Ascending aorta (tissue), 2 donors: ENCODE data around the gene E2F6. TPM values are rescaled to one million over a fixed set of nuclear protein-coding genes. Genes with fewer than 3 reads are reported as not detected.

ENCODE experiments used
- DNase-seq, 2 donors: peaks; one replicate each; pipeline ENCODE4 v3.0.0-alpha.2; 2019; ENCODE audit warnings: low spot score in 2 of 2
- H3K27ac ChIP-seq, 2 donors: fragments of 200-600 bp; sonication (generic); one replicate each; pipeline ENCODE4 v1.5.1; 2016 to 2017; ENCODE audit warnings: mild to moderate bottlenecking in 1 of 2
- H3K27me3 ChIP-seq: fragments of 200-600 bp; sonication (generic); one replicate; pipeline ENCODE4 v1.5.1; 2017
- H3K36me3 ChIP-seq, 2 donors: fragments of 200-600 bp; sonication (generic); one replicate each; pipeline ENCODE4 v1.5.1; 2016
- H3K4me1 ChIP-seq, 2 donors: fragments of 200-600 bp; sonication (generic); one replicate each; pipeline ENCODE4 v1.5.1; 2016 to 2017; ENCODE audit warnings: mild to moderate bottlenecking in 1 of 2
- H3K4me3 ChIP-seq, 2 donors: fragments of 200-600 bp; sonication (generic); one replicate each; pipeline ENCODE4 v1.5.1; 2016 to 2017; ENCODE audit warnings: mild to moderate bottlenecking in 1 of 2
- H3K9me3 ChIP-seq, 2 donors: fragments of 200-600 bp; sonication (generic); one replicate each; pipeline ENCODE4 v1.5.1; 2016
- CTCF ChIP-seq, 3 experiments: fragments of 200-600 bp in 2 of 3; fragments of 450-650 bp in 1 of 3; sonication (generic) in 2 of 3; IDR thresholded peaks; one replicate each; pipeline ENCODE4 v1.5.1; 2016 to 2019; ENCODE audit warnings: antibody characterized with exemption in 3 of 3, mild to moderate bottlenecking in 1 of 3, moderate library complexity in 1 of 3
- intact Hi-C: fragments of 100-400 bp; cut with DNase I; formaldehyde crosslinking; loops from one replicate; pipeline ENCODE4 v1.15.1; 2023
- total RNA-seq: library from RNA; depleted of rRNA; stranded (reverse); fragments of >200 nt; gene quantifications from one replicate; pipeline ENCODE4 v1.1.0, GENCODE V29; 2016

Gene E2F6
- total RNA-seq, 1 donor from 2014 or later, result 1.9 TPM

- Histone ChIP-seq H3K36me3 (no peaks in the 10 kb centered on the region), H3K4me3 (no peak overlapping the region), H3K27ac (peak overlapping the region; percentile 88 to 91), H3K4me1 (peaks cover 9 to 27% of the 10 kb centered on the region in 2 donors), H3K27me3 (no peaks in the 10 kb centered on the region), H3K9me3 (no peaks in the 10 kb centered on the region)
- intact Hi-C loops, result loop anchor here (5.0 kb wide), 2 partner anchors 592 to 957 kb away; partner anchors contain the start of genes ODC1 and PDIA6
- no peak for DNase-seq
- no peak for TF ChIP-seq CTCF (IDR thresholded peaks at IDR 0.05)
These were observed 61.4 kb downstream of the E2F6 start for GRCh38 chr2:11404376-11405073.

- Histone ChIP-seq H3K9me3 (no peaks in the 10 kb centered on the region), H3K4me3 (no peak overlapping the region), H3K27ac (no peak overlapping the region), H3K4me1 (peaks cover 8 to 13% of the 10 kb centered on the region in 2 donors), H3K27me3 (no peaks in the 10 kb centered on the region), H3K36me3 (no peaks in the 10 kb centered on the region)
- intact Hi-C loops, result no loop called here
- DNase-seq, result no peak
- TF ChIP-seq CTCF (IDR thresholded peaks at IDR 0.05), result no peak
These were observed 63.5 kb downstream of the E2F6 start for GRCh38 chr2:11402436-11402835.

GRCh38 chr2:11399438-11399762, 66.6 kb downstream of the E2F6 start:
- Histone ChIP-seq H3K4me3 (no peak overlapping the region), H3K27me3 (no peaks in the 10 kb centered on the region), H3K4me1 (peaks cover 0 to 3% of the 10 kb centered on the region in 2 donors), H3K36me3 (no peaks in the 10 kb centered on the region), H3K9me3 (no peaks in the 10 kb centered on the region), H3K27ac (no peak overlapping the region)
- TF ChIP-seq CTCF (IDR thresholded peaks at IDR 0.05), result no peak
- intact Hi-C loops, result loop anchor here (10.0 kb wide), 1 partner anchor 1315 kb away; the partner anchor contains the start of gene TRIB2
- no peak for DNase-seq

- H3K4me1 ChIP-seq, result peaks cover under 1 to 3% of the 10 kb centered on the region in 2 donors
- intact Hi-C loops, result loop anchor here (10.0 kb wide), 1 partner anchor 1316 kb away; the partner anchor contains the start of gene TRIB2
- H3K36me3 ChIP-seq, result no peaks in the 10 kb centered on the region
- no peak for TF ChIP-seq CTCF (IDR thresholded peaks at IDR 0.05)
- no peak overlapping the region for H3K27ac ChIP-seq
- DNase-seq, result no peak
- no peaks in the 10 kb centered on the region for H3K27me3 ChIP-seq
- H3K9me3 ChIP-seq, result no peaks in the 10 kb centered on the region
- H3K4me3 ChIP-seq, result no peak overlapping the region
These were observed 67.1 kb downstream of the E2F6 start for GRCh38 chr2:11398750-11399437.

GRCh38 chr2:11397513-11397912, 68.4 kb downstream of the E2F6 start:
- TF ChIP-seq CTCF (IDR thresholded peaks at IDR 0.05), result no peak
- Histone ChIP-seq H3K27ac (no peak overlapping the region), H3K27me3 (no peaks in the 10 kb centered on the region), H3K4me1 (peaks cover 3% of the 10 kb centered on the region in 2 donors), H3K36me3 (no peaks in the 10 kb centered on the region), H3K4me3 (no peak overlapping the region), H3K9me3 (no peaks in the 10 kb centered on the region)
- no peak for DNase-seq
- intact Hi-C loops, result loop anchor here (10.0 kb wide), 1 partner anchor 1317 kb away; the partner anchor contains the start of gene TRIB2
